Epithelial cell of esophagus (primary cell): ENCODE data around the gene SH3BP5L.
"Not testable (repeated sequence)": the region's sequence is repeated elsewhere in the genome, so short reads cannot be mapped to it uniquely, and the experiment has no call there.

Experiments used
- DNase-seq: peaks from one replicate; pipeline ENCODE4 v3.0.0; 2010; ENCODE audit warnings: low read depth
- H3K4me3 ChIP-seq: 2 replicates; pipeline ENCODE4 v1.5.1; 2011; ENCODE audit warnings: mild to moderate bottlenecking, low read length, control low read depth
- CTCF ChIP-seq: IDR thresholded peaks from 2 replicates; pipeline ENCODE4 v1.5.1; 2011; ENCODE audit warnings: low read depth, mild to moderate bottlenecking, low read length, control low read depth, inconsistent platforms; ENCODE audit not compliant: insufficient read depth; ENCODE audit errors: missing control alignments

Gene SH3BP5L

GRCh38 chr1:248810727-248811513, 14.8 kb downstream of the SH3BP5L start:
- H3K4me3 ChIP-seq: no peak overlapping the region
- TF ChIP-seq CTCF: no peak
- DNase-seq: peak; percentile 27

- no peak for DNase-seq
- H3K4me3 ChIP-seq: no peak overlapping the region
- TF ChIP-seq CTCF: no peak
Measured at GRCh38 chr1:248810000-248810726, 15.6 kb downstream of the SH3BP5L start.

- no peak for DNase-seq
- no peak overlapping the region for H3K4me3 ChIP-seq
- no peak for TF ChIP-seq CTCF
Measured at GRCh38 chr1:248808876-248809275, 16.8 kb downstream of the SH3BP5L start.

- no peak overlapping the region for H3K4me3 ChIP-seq
- peak; percentile 71 for TF ChIP-seq CTCF
- peak; percentile 42 for DNase-seq
Measured at GRCh38 chr1:248807067-248807737, 18.5 kb downstream of the SH3BP5L start.

GRCh38 chr1:248805876-248806275, 19.8 kb downstream of the SH3BP5L start:
- no peak overlapping the region for H3K4me3 ChIP-seq
- TF ChIP-seq CTCF: no peak
- DNase-seq: no peak

GRCh38 chr1:248804771-248805681, 20.7 kb downstream of the SH3BP5L start:
- DNase-seq: no peak
- no peak overlapping the region for H3K4me3 ChIP-seq
- TF ChIP-seq CTCF: no peak

- H3K4me3 ChIP-seq: not testable (repeated sequence)
Measured at GRCh38 chr1:248803501-248803900, 22.2 kb downstream of the SH3BP5L start.

More at GRCh38 chr1:248803501-248803900, 22.2 kb downstream of the SH3BP5L start:
- not testable (repeated sequence) for DNase-seq
